GM12872 (cell line): ENCODE results near the gene POU2F2.

Source experiments
- CTCF ChIP-seq: IDR thresholded peaks from 3 replicates; pipeline ENCODE4 v1.5.1; 2011; ENCODE audit warnings: low read depth, mild to moderate bottlenecking, low read length, moderate library complexity; ENCODE audit not compliant: insufficient read depth

POU2F2 gene

DNA sequence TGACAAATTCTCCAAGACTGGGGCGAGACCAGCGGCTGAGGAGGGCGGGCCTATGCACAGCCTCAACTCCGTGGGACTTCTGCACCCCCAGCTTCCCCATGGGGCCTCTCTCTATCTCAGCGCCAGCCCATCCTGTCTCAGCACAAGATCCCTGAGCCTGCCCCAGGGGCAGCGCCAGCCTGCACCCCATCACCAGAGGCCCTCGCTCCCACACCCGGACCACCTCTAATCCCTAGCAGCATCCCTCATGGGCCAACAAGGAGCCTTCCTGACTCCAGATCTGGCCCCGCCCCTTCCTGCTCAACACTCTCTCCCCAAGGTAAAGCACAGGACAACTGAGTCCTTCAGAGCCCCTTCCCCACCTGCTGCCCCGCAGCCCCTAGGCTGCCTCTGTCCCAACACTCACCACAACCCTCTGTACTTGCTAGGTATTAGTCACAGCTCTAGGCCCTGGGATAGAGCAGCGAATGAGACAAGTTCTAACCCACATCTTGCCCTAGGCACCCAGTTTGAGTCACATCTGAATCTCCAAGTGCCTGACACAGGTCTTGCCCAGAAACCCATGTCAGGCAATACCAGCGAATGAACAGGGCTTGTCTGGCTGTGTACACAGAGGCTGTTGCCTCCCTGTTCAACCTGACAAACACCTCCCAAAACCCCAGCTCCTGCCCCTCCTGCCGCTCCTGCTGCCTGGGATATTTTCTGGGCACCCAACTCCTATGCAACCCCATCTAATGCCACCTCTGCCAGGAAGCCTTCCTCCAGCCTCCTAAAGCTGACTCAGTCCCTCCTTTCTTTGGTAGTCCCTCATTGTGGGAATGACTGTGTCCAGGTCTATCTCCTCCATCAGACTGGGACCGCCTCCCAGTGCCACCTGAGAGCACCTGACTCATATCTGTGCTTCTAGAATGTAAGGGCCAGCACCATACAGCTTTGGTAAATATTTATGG lies 80.8 kb downstream of the POU2F2 start:
- no peak for TF ChIP-seq CTCF

DNA sequence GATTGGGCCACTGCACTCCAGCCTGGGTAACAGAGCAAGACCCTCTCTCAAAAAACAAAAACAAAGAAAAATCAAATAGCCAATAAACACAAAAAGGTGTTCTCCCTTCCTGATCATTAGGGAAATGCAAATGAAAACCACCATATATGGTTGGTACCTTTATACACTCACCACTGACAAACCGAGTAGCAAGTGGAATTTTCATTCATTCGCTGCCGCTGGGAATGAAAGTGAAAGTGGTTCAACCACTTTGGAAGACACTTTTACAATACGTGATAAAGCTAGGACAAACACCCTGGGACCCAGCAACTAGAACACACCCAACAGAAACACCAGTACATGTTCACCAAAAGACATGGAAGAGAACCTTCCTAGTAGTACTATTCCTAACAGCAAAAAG lies 83.3 kb downstream of the POU2F2 start:
- no peak for TF ChIP-seq CTCF

GRCh38 chr19:42045575-42045974 lies 86.7 kb downstream of the POU2F2 start:
- no peak for TF ChIP-seq CTCF

- TF ChIP-seq CTCF = no peak
Observed at GRCh38 chr19:42042455-42043170, 89.6 kb downstream of the POU2F2 start.

DNA sequence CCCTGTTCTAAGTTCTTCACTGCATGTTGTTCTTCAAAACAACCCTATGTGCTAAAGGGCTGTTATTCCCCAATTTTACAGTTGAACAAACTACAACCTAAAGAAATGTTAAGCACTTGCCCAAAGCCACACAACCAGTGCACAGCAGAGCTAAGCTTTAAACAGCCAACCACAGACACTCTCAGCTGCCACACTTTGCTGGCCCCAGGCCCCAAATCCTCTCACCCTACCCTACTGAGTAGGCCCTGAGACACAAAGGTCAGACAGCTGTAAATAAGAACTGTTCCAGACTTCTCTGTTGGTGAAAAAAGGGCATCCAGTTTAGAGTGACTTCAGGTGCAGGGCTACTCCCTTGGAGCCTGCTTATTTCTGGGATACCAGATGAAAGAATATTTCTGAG lies 92.2 kb downstream of the POU2F2 start:
- TF ChIP-seq CTCF = no peak

- no peak for TF ChIP-seq CTCF
Observed at GRCh38 chr19:42038666-42039065, 93.6 kb downstream of the POU2F2 start.

DNA sequence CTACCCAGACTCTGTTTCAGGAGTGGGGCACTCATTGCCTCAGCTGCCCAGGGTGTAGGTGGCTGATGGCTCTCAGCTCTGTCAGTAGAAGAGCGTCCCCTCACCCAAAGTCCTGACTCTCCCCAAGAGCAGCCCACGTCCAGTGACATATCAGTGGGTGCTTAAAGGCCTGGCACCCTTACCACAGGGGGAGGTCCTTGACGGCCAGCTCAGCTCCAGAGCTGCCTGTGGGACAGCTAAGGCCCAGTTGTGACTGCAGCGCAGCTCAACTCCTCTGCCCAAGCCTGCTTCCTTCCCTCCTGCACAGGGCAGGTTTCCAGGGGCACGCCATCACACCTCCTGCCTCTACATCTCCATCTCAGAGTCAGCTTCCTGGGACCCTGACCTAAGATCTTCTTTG lies 94.6 kb downstream of the POU2F2 start:
- no peak for TF ChIP-seq CTCF
